Activated CD8-positive, alpha-beta memory T cell treated with anti-CD3 and anti-CD28 coated beads, Interleukin-2, amount 50 U/mL, for 1 hour (primary cell): ENCODE measurements around the gene PCNP.
"Not testable (repeated sequence)": the region's sequence is repeated elsewhere in the genome, so short reads cannot be mapped to it uniquely, and the experiment has no call there.

Experiments used
- DNase-seq: peaks from one replicate; pipeline ENCODE4 v3.0.0-alpha.2; 2020; ENCODE audit errors: extremely low read depth

Gene PCNP

DNA sequence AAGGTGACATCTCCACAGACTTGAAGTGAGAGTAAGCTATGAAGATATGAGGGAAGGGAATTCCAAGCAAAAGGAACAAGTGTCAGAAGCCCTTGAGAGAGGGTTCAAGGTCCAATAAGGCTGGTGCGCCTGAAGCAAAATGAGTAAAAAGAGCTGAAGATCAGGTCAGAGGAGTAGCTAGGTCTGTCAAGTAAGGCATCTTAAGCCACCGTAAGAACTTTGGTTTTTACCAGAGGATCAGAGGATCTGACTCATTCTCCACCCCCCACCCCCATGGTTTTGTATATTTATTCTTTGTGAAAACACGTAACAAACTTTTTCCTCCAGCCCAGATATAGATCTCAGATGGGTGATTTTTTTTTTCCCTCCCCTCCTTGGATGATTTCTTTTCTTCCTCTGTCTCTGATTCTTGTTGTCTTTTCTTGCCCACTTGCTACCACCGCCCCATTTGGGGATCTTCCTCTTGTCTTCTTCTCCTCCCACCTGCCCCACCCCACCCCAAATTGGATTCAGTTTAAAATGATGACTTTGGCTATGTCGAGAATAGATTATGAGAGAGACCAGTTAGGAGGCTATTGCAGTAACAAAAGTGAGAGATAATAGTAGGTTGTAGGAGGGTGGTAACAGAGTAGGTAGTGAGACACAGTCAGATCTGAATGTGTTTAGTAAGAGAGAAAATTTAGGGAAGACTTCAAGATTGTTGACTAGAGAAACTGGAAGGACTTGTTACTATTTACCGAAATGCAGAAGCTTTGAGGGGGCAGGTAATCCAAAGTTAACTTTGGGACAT, 6.3 kb upstream of the PCNP start:
- no peak for DNase-seq

DNA sequence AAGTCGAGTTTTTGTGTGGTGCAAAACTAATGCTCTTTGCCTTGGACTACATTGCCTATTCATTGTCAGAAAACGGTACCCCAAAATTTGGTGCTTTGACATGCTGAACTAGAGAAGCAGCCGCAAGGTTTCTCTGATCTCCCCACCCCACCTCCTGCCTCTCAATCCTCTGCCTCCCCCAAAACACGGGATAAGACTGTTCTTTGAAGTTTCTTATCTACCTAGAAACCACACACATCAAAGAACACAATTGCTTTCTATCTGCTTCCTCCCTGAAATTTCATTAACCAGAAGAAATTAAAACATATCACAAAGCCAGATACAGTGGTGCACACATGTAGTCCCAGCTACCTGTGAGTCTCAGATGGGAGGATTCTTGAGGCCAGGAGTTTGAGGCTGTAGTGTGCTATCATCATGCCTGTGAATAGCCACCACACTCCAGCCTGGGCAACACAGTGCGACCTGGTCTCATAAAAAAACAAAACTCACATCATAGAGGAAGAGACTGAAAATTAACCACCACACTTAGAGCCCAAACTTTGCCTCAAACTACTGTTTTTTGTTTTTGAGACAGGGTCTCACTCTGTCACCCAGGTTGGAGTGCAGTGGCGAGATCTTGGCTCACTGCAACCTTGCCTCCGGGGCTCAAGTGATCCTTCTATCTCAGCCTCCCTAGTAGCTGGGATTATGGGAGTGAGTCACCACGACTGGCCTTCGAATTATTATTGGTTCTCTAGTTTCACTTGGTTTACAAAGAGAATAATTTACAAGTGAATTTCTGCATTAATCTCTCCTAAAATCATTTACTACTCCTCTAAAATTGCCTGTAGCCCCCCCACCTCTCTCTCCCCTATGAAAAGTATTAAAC, 2.7 kb upstream of the PCNP start:
- DNase-seq = no peak

DNA sequence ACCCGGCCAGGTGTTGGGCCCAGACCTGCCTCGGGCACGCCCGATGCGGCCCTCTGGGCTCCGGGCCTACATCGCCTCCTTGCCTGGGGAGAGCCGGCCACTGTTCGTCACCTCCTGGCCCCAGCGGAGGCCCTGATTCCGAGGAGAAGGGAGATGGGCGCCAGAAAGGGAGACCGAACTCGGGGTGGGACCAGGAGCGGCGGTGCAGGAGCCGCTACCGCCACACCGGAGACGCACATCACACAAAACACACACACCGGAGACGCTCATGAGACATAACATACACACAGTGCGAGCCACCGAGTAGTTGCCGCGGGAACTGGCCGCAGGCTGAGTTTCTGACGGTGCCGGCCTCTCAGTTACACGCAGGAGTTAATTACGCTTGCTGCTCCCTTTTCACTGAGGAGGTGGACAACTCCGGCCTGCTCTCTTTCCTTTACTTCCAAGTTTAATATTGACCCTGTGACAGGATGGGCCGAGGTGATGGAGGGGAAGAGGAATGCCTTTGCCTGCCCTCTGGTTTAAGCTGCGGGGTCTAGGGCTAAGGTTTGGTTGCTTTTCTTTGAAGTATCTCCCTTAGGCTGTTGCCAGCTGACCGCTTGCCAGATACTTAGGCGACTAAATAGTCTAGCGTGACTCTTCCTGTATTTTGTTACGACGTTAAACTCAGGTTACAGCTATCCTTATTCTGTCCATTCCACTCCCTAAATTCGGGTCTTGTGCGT, 570 bp downstream of the PCNP start:
- DNase-seq = no peak

DNA sequence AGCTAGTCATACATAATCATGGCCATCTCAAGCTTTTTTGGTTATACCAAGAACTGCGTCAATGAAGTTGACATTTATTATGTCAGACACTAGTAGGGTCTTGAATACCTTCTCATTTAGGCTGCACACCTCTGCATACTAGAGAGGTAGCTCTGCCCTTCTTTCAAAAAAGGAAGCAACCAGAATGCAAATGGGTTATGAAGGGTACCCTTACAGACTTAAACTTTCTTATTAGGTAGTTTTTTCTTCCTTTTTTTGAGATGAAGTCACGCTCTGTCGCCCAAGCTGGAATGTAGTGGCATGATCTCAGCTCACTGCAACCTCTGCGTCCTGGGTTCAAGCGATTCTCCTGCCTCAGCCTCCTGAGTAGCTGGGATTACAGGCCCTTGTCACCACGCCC, 3.3 kb downstream of the PCNP start:
- DNase-seq = no peak

DNA sequence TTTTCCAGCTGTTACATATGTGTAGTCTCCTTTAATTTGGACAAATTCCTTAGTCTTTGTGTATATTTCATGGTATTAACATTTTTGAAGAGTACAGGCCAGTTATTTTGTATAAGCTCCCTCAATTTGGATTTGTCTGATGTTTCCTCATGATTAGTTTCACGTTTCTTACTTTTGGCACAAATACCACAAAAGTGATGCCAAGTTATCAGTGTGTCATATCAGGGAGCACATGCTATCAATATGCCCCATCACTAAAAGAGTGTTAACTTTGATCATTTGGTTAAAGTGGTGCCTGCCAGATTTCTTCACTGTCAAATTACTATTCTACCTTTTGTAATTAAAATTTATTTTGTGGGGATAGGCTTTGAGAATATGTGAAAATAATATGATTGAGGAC, 14.6 kb downstream of the PCNP start:
- no peak for DNase-seq

DNA sequence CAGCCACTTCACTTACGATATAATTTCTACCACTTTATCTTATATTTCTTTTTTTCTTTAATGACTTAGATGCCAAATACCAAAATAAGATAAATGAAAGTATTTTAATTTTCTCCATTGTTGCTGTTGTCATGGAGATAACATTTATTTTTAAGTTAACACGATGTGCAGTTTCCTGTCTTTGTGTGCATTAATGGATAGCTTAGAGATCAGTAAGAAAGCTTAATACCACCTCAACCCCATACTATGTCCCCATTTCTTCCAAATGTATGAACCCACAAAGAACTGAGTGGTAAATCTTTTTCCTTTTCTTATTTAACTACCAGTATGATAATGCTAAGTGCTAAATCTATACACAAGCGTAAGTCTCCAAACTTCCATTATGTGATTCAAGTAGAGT, 17.1 kb downstream of the PCNP start:
- no peak for DNase-seq

DNA sequence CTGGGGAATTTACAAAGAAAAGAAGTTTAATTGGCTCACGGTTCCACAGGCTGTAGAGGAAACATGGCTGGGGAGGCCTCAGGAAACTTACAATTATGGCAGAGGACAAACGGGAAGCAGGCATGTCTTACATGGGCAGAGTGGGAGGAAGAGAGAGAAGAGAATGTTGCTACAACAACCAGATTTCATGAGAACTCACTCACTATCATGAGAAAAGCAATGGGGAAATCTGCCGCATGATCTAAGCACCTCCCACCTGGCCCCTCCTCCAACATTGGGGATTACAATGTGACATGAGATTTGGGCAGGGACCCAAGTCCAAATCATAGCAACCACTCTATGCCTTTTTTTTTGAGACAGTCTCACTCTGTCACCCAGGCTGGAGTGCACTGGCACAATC, 28.8 kb downstream of the PCNP start:
- no peak for DNase-seq

DNA sequence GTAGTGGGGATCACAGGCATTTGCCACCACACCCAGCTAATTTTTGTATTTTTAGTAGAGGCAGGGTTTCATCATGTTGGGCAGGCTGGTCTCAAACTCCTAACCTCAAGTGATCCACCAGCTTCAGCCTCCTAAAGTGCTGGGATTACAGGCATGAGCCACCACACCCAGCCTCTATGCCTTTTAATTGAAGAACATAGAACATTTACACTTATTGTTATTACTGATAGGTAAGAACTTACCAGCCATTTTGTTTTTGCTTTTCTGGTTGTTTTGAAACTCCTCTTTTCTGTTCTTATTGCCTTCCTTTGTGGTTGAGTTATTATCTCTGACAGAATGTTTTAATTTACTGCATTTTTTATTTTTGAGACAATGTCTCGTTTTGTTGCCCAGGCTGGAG, 29.2 kb downstream of the PCNP start:
- DNase-seq = no peak

DNA sequence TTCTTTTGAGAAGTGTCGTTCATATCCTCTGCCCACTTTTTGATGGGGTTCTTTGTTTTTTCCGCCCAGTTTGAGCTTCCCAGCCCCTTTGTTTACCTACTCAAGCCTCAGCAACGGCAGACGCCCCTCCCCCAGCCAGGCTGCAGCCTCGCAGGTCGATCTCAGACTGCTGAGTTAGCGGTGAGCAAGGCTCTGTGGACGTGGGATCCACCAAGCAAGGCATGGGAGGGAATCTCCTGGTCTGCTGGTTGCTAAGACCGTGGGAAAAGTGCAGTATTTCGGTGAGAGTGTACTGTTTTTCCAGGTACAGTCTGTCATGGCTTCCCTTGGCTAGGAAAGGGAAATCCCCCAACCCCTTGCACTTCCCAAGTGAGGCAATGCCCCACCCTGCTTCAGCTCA, 31.4 kb downstream of the PCNP start:
- not testable (repeated sequence) for DNase-seq

DNA sequence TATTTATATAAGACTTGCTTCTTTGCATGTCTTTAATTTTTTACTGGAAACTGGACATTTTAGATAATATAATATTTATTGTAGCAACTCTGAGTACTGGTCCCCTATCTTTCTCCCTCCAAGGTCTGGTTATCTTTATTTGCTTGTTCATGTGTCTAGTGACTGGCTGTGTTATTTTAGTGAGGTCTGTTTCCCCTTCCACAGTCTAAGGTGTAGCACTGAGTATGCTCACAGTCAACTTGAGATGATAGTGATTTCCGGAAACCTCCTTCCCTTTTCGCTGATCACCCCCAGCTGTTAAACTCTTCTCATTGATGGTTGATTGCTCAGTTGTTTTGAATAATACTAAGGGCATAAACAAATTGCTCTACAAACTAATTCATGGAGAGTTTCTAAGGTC, 37.0 kb downstream of the PCNP start:
- DNase-seq = no peak

DNA sequence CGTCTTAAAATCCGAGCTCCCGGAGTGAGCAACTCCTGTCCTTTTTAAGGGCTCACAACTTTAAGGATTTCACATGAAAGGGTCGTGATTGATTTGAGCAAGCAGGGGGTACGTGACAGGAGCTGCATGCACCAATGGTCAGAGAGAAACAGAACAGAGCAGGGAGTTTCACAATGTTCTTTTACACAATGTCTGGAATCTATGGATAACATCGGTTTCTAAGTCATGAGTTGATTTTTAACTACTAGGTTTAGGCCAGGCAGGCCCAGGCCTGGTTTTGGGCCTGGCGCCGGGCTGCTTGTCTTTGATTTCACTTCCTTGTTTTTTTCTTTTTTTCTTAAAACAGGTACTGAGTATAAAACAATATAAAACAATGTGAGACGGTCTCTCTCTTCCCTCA, 39.0 kb downstream of the PCNP start:
- not testable (repeated sequence) for DNase-seq

DNA sequence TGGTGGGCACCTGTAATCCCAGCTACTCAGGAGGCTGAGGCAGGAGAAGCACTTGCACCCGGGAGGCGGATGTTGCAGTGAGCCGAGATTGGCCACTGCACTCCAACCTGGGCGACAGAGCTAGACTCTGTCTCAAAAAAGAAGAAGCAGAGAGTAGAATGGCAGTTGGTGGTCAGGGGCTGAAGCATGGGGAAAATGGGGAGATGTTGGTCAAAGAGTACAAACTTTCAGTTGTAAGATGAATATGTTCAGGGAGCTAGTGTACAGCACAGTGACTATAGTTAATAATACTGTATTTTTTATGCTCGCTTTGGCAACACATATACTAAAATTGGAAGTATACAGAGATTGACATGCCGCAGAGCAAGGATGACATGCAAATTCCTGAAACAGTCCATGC, 41.5 kb downstream of the PCNP start:
- DNase-seq = no peak

DNA sequence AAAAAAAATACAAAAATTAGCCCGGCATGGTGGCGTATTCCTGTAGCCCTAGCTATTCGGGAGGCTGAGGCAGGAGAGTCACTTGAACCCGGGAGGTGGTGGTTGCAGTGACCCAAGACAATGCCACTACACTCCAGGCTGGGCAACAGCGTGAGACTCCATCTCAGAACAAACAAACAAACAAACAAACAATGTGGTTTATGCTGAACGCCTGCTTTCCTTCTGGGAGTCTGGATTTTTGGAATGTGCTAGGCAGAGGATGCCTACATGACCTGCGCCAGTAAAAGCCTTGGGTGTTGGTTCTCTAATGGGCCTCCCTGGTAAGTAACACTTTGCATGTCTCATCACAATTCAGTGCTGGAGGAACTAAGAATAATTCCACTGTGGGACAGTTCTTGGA, 43.5 kb downstream of the PCNP start:
- DNase-seq = no peak

DNA sequence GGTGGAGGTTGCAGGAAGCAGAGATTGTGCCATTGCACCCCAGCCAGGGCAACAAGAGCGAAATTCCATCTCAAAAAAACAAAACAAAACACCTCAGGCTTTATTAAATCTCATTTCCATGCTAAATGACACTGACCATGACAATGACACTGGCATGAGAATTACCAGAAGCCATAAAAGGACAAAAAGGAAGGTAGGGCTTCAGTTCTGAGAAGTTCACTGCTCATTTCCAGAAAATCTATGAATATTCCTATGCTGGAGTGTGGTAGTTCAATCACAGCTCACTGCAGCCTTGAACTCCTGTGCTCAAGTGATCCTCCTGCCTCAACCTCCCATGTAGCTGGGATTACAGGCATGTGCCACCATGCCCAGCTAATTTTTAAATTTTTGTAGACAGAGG, 44.7 kb downstream of the PCNP start:
- DNase-seq = no peak

DNA sequence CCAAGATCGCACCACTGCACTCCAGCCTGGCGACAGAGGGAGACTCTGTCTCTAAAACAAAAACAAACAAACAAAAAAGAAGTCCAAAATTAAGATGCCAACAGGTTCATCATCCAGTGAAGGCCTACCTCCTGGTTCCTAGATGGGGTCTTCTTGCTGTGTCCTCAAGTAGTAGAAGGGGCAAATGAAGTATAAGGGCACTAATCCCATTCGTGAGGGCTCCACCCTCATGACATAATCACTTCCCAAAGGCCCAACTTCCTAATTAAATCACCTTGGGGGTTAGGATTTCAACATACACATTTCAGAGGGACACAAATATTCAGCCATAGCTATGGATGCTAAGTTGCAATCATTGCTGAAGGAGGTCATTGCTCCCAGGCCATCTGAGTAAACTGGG, 45.8 kb downstream of the PCNP start:
- no peak for DNase-seq

DNA sequence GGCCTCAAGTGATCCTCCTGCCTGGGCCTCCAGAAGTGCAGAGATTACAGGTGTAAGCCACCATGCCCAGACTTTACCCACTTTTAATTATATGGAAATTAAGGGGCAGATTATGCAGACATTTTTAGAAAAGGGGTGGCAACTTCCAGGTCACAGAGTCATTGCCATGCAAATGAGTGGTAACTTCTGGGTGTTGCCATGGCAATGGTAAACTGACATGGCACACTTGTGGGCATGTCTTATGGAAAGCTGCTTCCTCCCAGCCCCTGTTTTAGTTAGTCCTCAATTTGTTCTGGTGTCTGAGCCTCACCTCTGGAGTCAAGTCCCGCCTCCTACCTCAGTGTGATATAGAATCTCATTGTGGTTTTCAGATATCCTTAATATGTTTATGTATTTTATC, 49.7 kb downstream of the PCNP start:
- DNase-seq = no peak

DNA sequence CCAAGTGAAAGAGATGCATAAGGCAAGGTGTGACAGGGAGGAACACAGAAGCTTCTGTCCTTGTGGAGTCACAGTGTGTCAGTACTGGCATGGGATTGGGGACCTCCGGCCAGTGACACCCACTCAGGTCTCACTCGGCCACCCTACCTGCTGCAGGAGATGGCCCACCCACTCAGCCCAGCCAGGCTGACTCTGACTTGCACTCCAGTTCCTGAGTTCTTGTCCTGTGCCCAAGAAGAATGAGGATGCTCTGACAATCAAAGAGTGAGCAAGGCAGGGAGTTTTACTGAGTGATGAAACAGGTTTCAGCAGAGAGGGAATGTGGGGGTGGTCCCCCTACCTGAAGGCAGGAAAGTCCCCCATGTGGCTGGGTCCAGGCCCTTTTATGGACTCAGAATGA, 50.9 kb downstream of the PCNP start:
- no peak for DNase-seq

DNA sequence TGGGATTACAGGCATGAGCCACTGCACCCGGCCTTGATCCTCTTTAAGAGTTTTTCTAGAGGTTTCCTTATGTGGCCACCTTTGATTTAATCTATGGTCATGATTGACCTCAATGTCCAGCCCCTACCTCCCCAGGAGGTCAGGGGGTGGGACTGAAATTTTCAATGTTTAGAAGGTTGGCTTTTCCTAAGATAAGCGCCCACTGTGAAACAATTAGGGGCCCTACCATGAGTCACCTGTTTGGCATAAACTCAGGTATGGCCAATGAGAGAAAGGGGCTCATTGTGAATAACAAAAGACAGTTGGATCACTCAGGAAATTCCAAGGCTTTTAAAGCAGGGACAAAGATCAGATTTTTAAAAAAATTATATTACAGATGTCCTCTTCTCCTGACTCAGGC, 51.9 kb downstream of the PCNP start:
- DNase-seq = no peak

DNA sequence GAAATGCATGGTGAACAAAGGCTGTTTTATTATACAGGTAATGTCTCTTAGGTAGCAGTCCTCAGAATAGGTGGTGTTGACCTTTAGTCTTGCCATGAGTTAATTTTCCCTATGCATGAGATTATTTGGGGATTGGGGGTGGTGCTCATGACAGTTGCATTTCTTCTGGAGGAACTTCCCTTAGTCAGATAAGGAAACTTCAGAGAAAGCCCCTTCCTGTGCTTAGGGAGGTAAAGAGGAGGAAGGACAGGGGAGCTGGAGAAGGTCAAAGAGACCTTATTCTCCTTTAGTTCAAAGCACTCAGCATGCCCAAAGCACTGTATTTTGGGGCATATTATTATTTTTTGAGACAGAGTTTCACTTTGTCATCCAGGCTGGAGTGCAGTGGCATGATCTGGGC, 55.2 kb downstream of the PCNP start:
- DNase-seq = no peak

DNA sequence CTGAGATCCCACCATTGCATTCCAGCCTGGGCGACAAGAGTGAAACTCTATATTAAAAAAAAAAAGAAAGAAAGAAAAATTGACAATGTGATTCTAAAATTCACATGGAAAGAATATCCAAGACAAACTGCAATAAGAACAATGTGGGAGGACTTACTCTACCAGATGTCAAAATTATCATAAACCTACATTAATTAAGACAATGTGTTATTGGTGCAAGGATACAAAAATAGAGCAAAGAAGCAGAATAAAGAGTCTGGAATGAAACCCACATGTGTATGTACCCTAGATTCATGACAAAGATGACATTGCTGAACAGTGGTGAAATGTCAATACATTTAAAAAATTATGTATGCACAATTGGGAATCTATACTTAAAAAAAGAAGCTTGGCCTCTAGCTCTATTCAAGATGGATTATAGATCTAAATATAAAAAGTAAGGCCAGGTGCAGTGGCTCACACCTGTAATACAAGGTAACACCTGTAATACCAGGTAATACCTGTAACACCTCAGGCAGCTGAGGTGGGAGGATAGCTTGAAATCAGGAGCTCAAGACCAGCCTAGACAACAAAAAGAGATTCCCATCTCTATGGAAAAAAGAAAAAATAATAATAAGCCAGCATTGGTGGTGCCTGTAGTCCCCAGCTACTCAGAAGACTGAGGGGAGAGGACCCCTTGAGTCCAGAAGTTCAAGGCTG, 57.3 kb downstream of the PCNP start:
- no peak for DNase-seq

DNA sequence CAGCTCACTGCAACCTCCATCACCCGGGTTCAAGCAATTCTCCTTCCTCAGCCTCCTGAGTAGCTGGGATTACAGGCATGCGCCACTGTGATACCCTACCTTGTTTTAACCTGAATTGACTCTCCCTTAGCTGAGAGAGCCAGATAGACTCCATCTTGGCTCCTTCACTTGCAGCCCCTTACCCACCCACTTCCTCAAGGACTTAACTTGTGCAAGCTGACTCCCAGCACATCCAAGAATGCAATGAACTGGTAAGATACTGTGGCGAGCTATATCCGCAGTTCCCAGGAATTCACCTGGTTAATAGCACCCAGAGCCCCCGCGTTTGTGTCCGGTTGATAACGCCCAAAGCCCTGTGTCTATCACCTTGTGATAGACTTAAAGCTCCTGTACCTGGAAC, 58.0 kb downstream of the PCNP start:
- not testable (repeated sequence) for DNase-seq

DNA sequence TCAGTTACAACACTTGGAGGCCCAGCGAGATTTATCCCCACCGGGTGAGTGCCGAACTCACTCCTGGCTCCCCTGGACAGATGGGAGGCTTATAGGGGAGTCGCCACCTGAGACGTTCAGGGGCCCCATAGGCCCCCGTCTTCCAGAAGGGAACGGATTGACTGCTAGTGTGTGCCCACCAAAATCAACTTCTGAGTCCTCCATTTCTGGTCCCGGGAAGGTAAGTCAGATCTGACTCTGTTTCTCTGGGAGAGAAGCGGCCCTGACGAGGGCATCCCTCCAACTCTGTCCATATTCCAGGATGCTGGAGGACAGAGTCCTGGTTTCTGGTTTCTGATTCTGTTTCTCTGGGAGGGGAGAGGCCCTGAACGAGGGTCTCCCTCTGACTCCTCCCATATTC, 58.6 kb downstream of the PCNP start:
- no peak for DNase-seq
